BE2C (cell line): ENCODE results near the gene LEFTY2.

ENCODE experiments used
- DNase-seq: peaks from one replicate; pipeline ENCODE4 v3.0.0-alpha.2; 2020
- H3K27me3 ChIP-seq: fragments of 250-450 bp; sonication (Bioruptor Pico); 2 replicates; pipeline ENCODE4 v1.5.1; 2020; ENCODE audit warnings: mild to moderate bottlenecking
- H3K36me3 ChIP-seq: fragments of 250-450 bp; sonication (Bioruptor Pico); 2 replicates; pipeline ENCODE4 v1.5.1; 2020; ENCODE audit warnings: mild to moderate bottlenecking
- H3K4me1 ChIP-seq: fragments of 250-450 bp; sonication (Bioruptor Pico); 2 replicates; pipeline ENCODE4 v1.5.1; 2020
- H3K4me3 ChIP-seq: 2 replicates; pipeline ENCODE4 v1.5.1; 2011; ENCODE audit warnings: low read depth, low read length
- H3K9me3 ChIP-seq: fragments of 250-450 bp; sonication (Bioruptor Pico); 2 replicates; pipeline ENCODE4 v1.5.1; 2020
- TF ChIP-seq, protein P1 (sequence below): IDR thresholded peaks from 2 replicates; pipeline ENCODE4 v1.5.1; 2012; ENCODE audit warnings: mild to moderate bottlenecking, low read depth, low read length

The LEFTY2 gene

DNA sequence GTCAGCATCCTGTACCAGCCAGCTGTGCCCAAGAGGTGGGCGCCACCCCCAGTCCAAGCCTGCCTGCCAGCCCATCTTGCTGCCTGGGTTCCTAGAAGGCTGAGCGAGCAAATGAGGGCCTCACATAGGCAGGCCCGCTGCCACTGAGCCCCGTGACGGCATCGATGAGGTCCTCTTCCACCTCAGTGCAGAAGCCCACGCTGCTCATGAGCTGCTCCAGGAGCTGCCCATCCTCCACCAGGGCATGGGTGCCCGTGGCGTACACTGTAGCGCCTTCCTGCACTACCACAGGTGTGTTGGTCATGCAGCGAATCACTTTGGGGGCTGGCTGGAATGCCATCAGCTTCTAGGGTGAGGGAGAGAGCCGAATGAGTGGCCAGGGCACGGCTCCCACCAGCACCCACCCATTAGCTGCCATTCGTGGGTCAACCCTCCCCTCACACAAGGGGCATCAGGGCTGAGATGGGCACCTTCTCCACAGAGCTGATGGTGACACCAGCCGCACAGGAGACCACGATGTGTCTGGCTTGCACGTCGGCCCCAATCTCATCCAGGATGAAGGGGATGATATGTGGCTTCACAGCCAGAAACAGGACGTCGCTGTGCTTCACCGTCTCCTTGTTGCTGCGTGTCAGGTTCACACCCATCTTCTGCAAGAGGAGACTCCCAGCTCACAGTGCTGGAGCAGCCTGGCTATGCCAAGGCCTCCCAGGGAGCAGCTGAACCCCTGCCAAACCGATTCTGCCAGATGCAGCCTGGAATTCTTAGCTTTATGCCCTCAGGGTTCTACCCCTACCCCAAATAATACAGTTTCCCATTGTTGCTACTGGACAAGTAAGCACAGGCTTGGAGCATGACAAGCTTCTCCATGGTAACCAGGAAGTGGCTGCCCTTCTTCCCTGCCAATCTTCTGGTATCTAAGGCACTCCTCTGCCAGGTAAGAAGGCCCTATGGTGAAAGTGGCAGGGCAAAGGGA lies 19.0 kb downstream of the LEFTY2 start:
- no peak for DNase-seq
- Histone ChIP-seq H3K36me3 (peaks cover 25% of the 10 kb centered on the region), H3K9me3 (no peaks in the 10 kb centered on the region), H3K4me1 (peaks cover 7% of the 10 kb centered on the region; the same call in 1 of the 2 replicates), H3K27me3 (no peaks in the 10 kb centered on the region), H3K4me3 (no peak overlapping the region; the same call in 1 of the 2 replicates)
- TF ChIP-seq, protein P1, sequence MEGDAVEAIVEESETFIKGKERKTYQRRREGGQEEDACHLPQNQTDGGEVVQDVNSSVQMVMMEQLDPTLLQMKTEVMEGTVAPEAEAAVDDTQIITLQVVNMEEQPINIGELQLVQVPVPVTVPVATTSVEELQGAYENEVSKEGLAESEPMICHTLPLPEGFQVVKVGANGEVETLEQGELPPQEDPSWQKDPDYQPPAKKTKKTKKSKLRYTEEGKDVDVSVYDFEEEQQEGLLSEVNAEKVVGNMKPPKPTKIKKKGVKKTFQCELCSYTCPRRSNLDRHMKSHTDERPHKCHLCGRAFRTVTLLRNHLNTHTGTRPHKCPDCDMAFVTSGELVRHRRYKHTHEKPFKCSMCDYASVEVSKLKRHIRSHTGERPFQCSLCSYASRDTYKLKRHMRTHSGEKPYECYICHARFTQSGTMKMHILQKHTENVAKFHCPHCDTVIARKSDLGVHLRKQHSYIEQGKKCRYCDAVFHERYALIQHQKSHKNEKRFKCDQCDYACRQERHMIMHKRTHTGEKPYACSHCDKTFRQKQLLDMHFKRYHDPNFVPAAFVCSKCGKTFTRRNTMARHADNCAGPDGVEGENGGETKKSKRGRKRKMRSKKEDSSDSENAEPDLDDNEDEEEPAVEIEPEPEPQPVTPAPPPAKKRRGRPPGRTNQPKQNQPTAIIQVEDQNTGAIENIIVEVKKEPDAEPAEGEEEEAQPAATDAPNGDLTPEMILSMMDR, result no peak

DNA sequence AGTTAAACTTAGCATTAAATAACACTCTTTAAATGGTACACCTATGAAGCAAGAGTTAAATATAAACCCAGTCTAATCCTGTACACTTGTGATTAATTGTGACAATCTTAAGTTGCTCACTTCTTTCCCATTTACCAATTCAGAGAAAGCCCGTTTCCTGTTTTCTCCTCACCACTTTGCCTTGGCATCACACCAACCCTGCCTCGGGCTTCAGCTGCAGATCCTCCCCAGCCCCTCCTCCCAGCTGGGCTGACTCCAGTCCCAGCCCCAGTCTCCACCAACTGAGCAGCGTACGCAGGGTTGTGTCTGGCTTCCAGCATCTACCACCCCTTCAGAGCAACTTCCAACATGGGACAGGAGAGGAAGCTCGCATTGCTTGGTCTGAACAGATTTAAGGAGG lies 21.1 kb downstream of the LEFTY2 start:
- no peaks in the 10 kb centered on the region for H3K9me3 ChIP-seq
- H3K27me3 ChIP-seq, result no peaks in the 10 kb centered on the region
- TF ChIP-seq, protein P1, result no peak
- H3K4me1 ChIP-seq, result peaks cover 17% of the 10 kb centered on the region
- H3K4me3 ChIP-seq, result no peak overlapping the region
- H3K36me3 ChIP-seq, result peaks cover 25% of the 10 kb centered on the region
- DNase-seq, result peak; percentile 84

DNA sequence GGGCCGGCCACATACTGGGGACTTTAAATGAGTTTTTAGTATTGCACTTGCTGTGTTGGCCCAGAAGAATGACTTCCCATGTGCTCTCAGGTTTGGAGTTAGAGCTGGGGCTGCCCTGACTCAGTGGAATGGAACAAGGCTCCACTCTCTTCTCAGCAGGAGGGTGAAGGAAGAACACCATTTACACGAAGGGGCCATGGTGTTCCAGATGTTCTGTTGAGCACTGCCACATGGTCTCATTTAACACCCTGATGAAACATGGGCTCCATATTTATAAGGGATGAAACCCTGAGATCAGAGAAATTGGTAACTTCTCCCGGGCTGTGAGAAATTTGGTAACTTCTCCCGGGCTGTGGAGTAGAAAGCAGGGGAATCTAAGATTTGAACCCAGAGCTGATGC lies 22.7 kb downstream of the LEFTY2 start:
- Histone ChIP-seq H3K36me3 (peaks cover 25% of the 10 kb centered on the region), H3K4me1 (peaks cover 19% of the 10 kb centered on the region), H3K4me3 (no peak overlapping the region), H3K27me3 (no peaks in the 10 kb centered on the region), H3K9me3 (no peaks in the 10 kb centered on the region)
- DNase-seq, result no peak
- TF ChIP-seq, protein P1, result no peak

DNA sequence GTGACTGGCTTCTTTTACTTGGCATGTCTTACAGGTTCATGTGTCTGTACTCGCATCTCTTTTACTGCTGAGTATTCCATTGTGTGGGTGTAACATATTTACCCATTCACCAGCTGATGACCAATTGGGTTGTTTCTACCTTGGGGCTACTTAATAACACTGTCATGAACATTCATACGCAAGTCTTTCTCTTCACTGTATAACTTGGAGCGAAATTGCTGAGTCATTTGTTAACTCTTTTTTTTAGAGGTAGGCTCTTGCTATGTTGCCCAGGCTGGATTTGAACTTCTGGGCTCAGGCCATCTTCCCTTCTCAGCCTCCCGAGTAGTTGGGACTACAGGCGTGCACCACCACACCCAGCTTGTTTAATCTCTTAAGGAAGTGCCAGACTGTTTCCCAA lies 23.5 kb downstream of the LEFTY2 start:
- peaks cover 18% of the 10 kb centered on the region for H3K4me1 ChIP-seq
- TF ChIP-seq, protein P1, result no peak
- no peak overlapping the region for H3K4me3 ChIP-seq
- H3K27me3 ChIP-seq, result no peaks in the 10 kb centered on the region
- H3K9me3 ChIP-seq, result no peaks in the 10 kb centered on the region
- H3K36me3 ChIP-seq, result peaks cover 25% of the 10 kb centered on the region
- no peak for DNase-seq

DNA sequence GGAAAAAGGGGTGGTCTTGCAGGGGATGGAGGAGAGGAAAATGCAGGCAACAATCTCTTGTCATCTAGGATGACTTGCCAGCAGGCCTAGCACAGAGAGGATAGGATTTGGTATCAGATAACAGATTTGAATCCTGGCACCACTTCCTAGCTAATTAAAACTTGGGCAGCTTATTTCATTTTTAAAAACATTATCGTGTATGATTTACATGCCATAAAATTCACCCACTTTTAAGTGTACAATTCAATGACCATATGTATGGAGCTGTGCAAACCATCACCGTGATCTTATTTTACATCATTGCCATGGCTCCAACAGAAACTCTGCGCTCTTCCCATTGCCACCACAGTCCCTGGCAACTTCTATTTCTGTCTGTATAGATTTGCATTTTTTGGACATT lies 23.9 kb downstream of the LEFTY2 start:
- peaks cover 20% of the 10 kb centered on the region for H3K36me3 ChIP-seq
- no peaks in the 10 kb centered on the region for H3K9me3 ChIP-seq
- DNase-seq, result no peak
- TF ChIP-seq, protein P1, result no peak
- H3K27me3 ChIP-seq, result no peaks in the 10 kb centered on the region
- no peak overlapping the region for H3K4me3 ChIP-seq
- peaks cover 16% of the 10 kb centered on the region for H3K4me1 ChIP-seq

DNA sequence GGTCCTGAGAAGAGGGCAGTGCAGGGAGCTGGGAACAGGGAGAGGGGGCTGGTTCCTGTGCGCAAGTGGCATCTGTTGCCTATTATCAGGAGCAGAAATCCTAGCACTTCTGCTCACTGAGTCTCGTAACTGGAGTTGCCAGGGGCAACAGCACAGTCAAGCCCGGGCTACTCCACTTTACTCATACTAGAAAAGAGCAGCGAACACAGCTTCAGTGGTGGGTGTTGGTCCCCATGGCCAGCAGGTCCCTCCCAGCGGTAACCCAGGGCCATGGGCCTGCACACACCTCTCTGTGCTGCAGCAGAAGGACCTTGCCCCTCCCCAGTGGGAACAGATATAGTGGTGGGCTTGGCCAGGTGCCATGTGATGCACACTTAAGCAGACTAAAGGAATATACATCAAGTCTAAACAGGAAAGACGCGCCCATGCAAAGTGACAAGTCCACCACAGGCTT lies 25.5 kb downstream of the LEFTY2 start:
- no peaks in the 10 kb centered on the region for H3K9me3 ChIP-seq
- peaks cover 5% of the 10 kb centered on the region for H3K36me3 ChIP-seq
- H3K4me1 ChIP-seq, result peaks cover 16% of the 10 kb centered on the region
- no peaks in the 10 kb centered on the region for H3K27me3 ChIP-seq
- peak; percentile 77 for DNase-seq
- peak overlapping the region; percentile 13; the same call in 1 of the 2 replicates for H3K4me3 ChIP-seq
- TF ChIP-seq, protein P1, result no peak
